MM.1S (cell line): ENCODE measurements around the gene SLC23A2.

Experiments
- CTCF ChIP-seq: fragments of 300-600 bp; sonication (generic); IDR thresholded peaks from 2 replicates; pipeline ENCODE4 v1.5.1; 2016; ENCODE audit warnings: antibody characterized with exemption, low read length, mixed read lengths
- EZH2 ChIP-seq: fragments of 300-600 bp; sonication (generic); optimal IDR thresholded peaks from 2 replicates; pipeline ENCODE3; 2017; ENCODE audit warnings: low read depth, mild to moderate bottlenecking, antibody characterized with exemption, low read length, mixed read lengths

- TF ChIP-seq CTCF = no peak
- no peak for TF ChIP-seq EZH2
Observed at GRCh38 chr20:4876731-4877130, 124.6 kb downstream of the SLC23A2 start.
